ENCODE measurements around the gene OR4Q3. TPM values are rescaled to one million over a fixed set of nuclear protein-coding genes. Genes with fewer than 3 reads are reported as not detected.

The OR4Q3 gene
- total RNA-seq (2022; extraction: Qiagen RNA extraction): not detected in 5 replicates

GRCh38 chr14:19743256-19743655 is at the start of gene OR4Q3:
Gene OR4Q3 (plus strand): TSS chr14:19743571.

GRCh38 chr14:19773204-19773603 is 29.8 kb downstream of the OR4Q3 start, which contains the start of gene OR4M1:
Gene OR4M1 (plus strand): TSS chr14:19773504. CDS start chr14:19780323, 6,819 bp downstream.

Other genes with a start within 250 kb of the OR4Q3 start
- gene OR11H2, start 29.7 kb upstream of the OR4Q3 start, total RNA-seq (2022; extraction: Qiagen RNA extraction): not detected in 5 replicates
- not detected in 5 replicates for gene OR4M1, start 29.9 kb downstream of the OR4Q3 start, total RNA-seq (2022; extraction: Qiagen RNA extraction)
- gene OR4N2, start 60.2 kb downstream of the OR4Q3 start, total RNA-seq (2022; extraction: Qiagen RNA extraction): not detected in 5 replicates
- gene OR4K2, start 131.6 kb downstream of the OR4Q3 start, total RNA-seq (2022; extraction: Qiagen RNA extraction): not detected in 5 replicates
- gene OR4K5, start 177.0 kb downstream of the OR4Q3 start, total RNA-seq (2022; extraction: Qiagen RNA extraction): not detected in 5 replicates
- not detected in 5 replicates for gene OR4K1, start 187.3 kb downstream of the OR4Q3 start, total RNA-seq (2022; extraction: Qiagen RNA extraction)
- gene OR4K15, start 232.0 kb downstream of the OR4Q3 start, total RNA-seq (2022; extraction: Qiagen RNA extraction): not detected in 5 replicates

Measured in A549 treated with Hydrocortisone at 1 μM for 4 hours (cell line).